Vagina (tissue), 2 donors: ENCODE data around the gene TBC1D25. TPM values are rescaled to one million over a fixed set of nuclear protein-coding genes. Genes with fewer than 3 reads are reported as not detected.

Source experiments
- DNase-seq, 2 donors: peaks; one replicate each; pipeline ENCODE4 v3.0.0-alpha.2; 2017; ENCODE audit errors: extremely low spot score in 2 of 2
- H3K27ac ChIP-seq: fragments of 200-600 bp; sonication (generic); one replicate; pipeline ENCODE4 v1.5.1; 2019
- H3K27me3 ChIP-seq: fragments of 200-600 bp; sonication (generic); one replicate; pipeline ENCODE4 v1.5.1; 2019
- H3K36me3 ChIP-seq, 2 donors: fragments of 200-600 bp; sonication (generic); one replicate each; pipeline ENCODE4 v1.5.1; 2017 to 2019
- H3K4me1 ChIP-seq: fragments of 200-600 bp; sonication (generic); one replicate; pipeline ENCODE4 v1.5.1; 2019
- H3K4me3 ChIP-seq, 2 donors: fragments of 200-600 bp; sonication (generic); 1 replicate in 1 of 2; 2 replicates in 1 of 2; pipeline ENCODE4 v1.5.1; 2016 to 2019
- H3K9me3 ChIP-seq: fragments of 200-600 bp; sonication (generic); one replicate; pipeline ENCODE4 v1.5.1; 2019
- CTCF ChIP-seq, 3 experiments: fragments of 450-650 bp in 2 of 3; fragments of 200-600 bp in 1 of 3; sonication (generic) in 1 of 3; IDR thresholded peaks; one replicate each; pipeline ENCODE4 v1.5.1; 2017 to 2019; ENCODE audit warnings: antibody characterized with exemption in 3 of 3, mild to moderate bottlenecking in 2 of 3, moderate library complexity in 2 of 3
- POLR2A ChIP-seq, 2 donors: fragments of 450-650 bp; IDR thresholded peaks; one replicate each; pipeline ENCODE4 v1.6.1; 2017; ENCODE audit warnings: antibody characterized with exemption in 2 of 2, mild to moderate bottlenecking in 2 of 2, moderate library complexity in 2 of 2
- POLR2AphosphoS5 ChIP-seq, 2 donors: sonication (generic); formaldehyde crosslinking; IDR thresholded peaks; one replicate each; pipeline ENCODE4 v1.9.0; 2017; ENCODE audit warnings: antibody characterized with exemption in 2 of 2, mild to moderate bottlenecking in 2 of 2, low read depth in 1 of 2; ENCODE audit not compliant: insufficient read depth in 1 of 2
- intact Hi-C: fragments of 100-400 bp; cut with DNase I; formaldehyde crosslinking; loops from one replicate; pipeline ENCODE4 v1.15.1; 2023
- total RNA-seq: library from RNA; depleted of rRNA; stranded (reverse); fragments of >200 nt; gene quantifications from one replicate; pipeline ENCODE4 v1.2.3, GENCODE V29; 2016

TBC1D25 gene
- total RNA-seq, 1 donor from 2014 or later, result 13.8 TPM

- intact Hi-C loops, result no loop called here
- Histone ChIP-seq H3K27me3 (no peaks in the 10 kb centered on the region), H3K4me1 (no peaks in the 10 kb centered on the region), H3K9me3 (no peaks in the 10 kb centered on the region), H3K27ac (no peak overlapping the region), H3K4me3 (no peak overlapping the region), H3K36me3 (no peaks in the 10 kb centered on the region)
- DNase-seq, result no peak
- TF ChIP-seq POLR2AphosphoS5 (IDR thresholded peaks at IDR 0.05; ENCODE audit: insufficient read depth in 1 of 2, low read depth in 1 of 2) (no peak), CTCF (IDR thresholded peaks at IDR 0.05) (no peak), POLR2A (IDR thresholded peaks at IDR 0.05) (no peak)
Observed at GRCh38 chrX:48498374-48498809, 41.1 kb upstream of the TBC1D25 start.

GRCh38 chrX:48504261-48504660, 35.3 kb upstream of the TBC1D25 start:
- intact Hi-C loops, result no loop called here
- DNase-seq, result no peak
- no peaks in the 10 kb centered on the region for H3K9me3 ChIP-seq
- no peaks in the 10 kb centered on the region for H3K27me3 ChIP-seq
- no peak overlapping the region for H3K4me3 ChIP-seq
- H3K27ac ChIP-seq, result no peak overlapping the region
- peaks cover 6% of the 10 kb centered on the region for H3K4me1 ChIP-seq
- H3K36me3 ChIP-seq, result no peaks in the 10 kb centered on the region
- TF ChIP-seq POLR2AphosphoS5 (IDR thresholded peaks at IDR 0.05; ENCODE audit: insufficient read depth in 1 of 2, low read depth in 1 of 2), result no peak
- TF ChIP-seq POLR2A (IDR thresholded peaks at IDR 0.05), result no peak
- TF ChIP-seq CTCF (IDR thresholded peaks at IDR 0.05), result no peak

GRCh38 chrX:48505481-48505880, 34.0 kb upstream of the TBC1D25 start:
- no peaks in the 10 kb centered on the region for H3K9me3 ChIP-seq
- H3K4me3 ChIP-seq, result no peak overlapping the region
- no peaks in the 10 kb centered on the region for H3K27me3 ChIP-seq
- peaks cover 6% of the 10 kb centered on the region for H3K4me1 ChIP-seq
- intact Hi-C loops, result no loop called here
- H3K27ac ChIP-seq, result no peak overlapping the region
- H3K36me3 ChIP-seq, result no peaks in the 10 kb centered on the region
- DNase-seq, result no peak
- TF ChIP-seq CTCF (IDR thresholded peaks at IDR 0.05), result no peak
- no peak for TF ChIP-seq POLR2A (IDR thresholded peaks at IDR 0.05)
- TF ChIP-seq POLR2AphosphoS5 (IDR thresholded peaks at IDR 0.05; ENCODE audit: insufficient read depth in 1 of 2, low read depth in 1 of 2), result no peak

GRCh38 chrX:48507246-48507645, 32.3 kb upstream of the TBC1D25 start:
- H3K36me3 ChIP-seq, result no peaks in the 10 kb centered on the region
- no peaks in the 10 kb centered on the region for H3K9me3 ChIP-seq
- H3K27me3 ChIP-seq, result no peaks in the 10 kb centered on the region
- no peak overlapping the region for H3K4me3 ChIP-seq
- no peak for TF ChIP-seq CTCF (IDR thresholded peaks at IDR 0.05)
- TF ChIP-seq POLR2A (IDR thresholded peaks at IDR 0.05), result no peak
- TF ChIP-seq POLR2AphosphoS5 (IDR thresholded peaks at IDR 0.05; ENCODE audit: insufficient read depth in 1 of 2, low read depth in 1 of 2), result no peak
- intact Hi-C loops, result no loop called here
- H3K27ac ChIP-seq, result no peak overlapping the region
- DNase-seq, result no peak
- H3K4me1 ChIP-seq, result peaks cover 6% of the 10 kb centered on the region

- peak within 1 kb of the TSS; percentile 66 for H3K27ac ChIP-seq
- H3K9me3 ChIP-seq, result no peaks in the 10 kb centered on the region
- no peaks in the 10 kb centered on the region for H3K36me3 ChIP-seq
- no peaks in the 10 kb centered on the region for H3K27me3 ChIP-seq
- no peak for DNase-seq
- peak within 1 kb of the TSS; percentile 56 to 68 for H3K4me3 ChIP-seq
- intact Hi-C loops, result no loop called here
- H3K4me1 ChIP-seq, result peaks cover 6% of the 10 kb centered on the region
- peak in 1 of 2 donors; percentile 76 for TF ChIP-seq POLR2AphosphoS5 (IDR thresholded peaks at IDR 0.05; ENCODE audit: insufficient read depth in 1 of 2, low read depth in 1 of 2)
- TF ChIP-seq CTCF (IDR thresholded peaks at IDR 0.05), result no peak
- peak in 1 of 2 donors; percentile 6 for TF ChIP-seq POLR2A (IDR thresholded peaks at IDR 0.05)
Observed at GRCh38 chrX:48508400-48509244, 30.9 kb upstream of the TBC1D25 start, which contains the start of gene PORCN. PORCN (plus strand) TSS chrX:48508992; CDS start chrX:48509821, 829 bp downstream.
